ENCODE measurements around the gene RNF213. TPM values are rescaled to one million over a fixed set of nuclear protein-coding genes. Genes with fewer than 3 reads are reported as not detected.

Gene RNF213
- total and polyA plus RNA-seq, 10 of the 15 experiments (the other 5 are each of a cell fraction or from before 2014, with no cell fraction given), result 18.6 to 145 (median 65.8) TPM

DNA sequence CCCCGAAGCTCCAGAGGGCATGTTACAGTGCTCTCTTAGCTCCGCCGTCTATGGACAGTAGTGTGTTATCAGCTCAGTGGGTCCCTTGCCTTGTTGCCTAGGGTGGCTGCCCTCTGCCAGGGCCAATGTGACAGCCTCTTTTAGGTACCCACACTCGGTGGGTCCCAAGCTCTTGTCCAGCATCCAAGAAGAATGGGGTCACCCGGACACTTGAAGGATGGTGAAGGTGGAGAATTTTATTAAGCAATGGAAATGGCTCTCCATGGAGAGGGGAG lies 57.0 kb downstream of the RNF213 start:
- CTCF ChIA-PET, result no interaction called here
- H3K4me3 ChIP-seq, result no peak overlapping the region
- no peak overlapping the region for H3K4me2 ChIP-seq (ENCODE audit: control insufficient read depth, insufficient read depth)
- H3K9me3 ChIP-seq (replicated peaks; ENCODE audit: control insufficient read depth, insufficient read depth, low read length), result no peaks in the 10 kb centered on the region
- H3K4me1 ChIP-seq (ENCODE audit: control insufficient read depth, insufficient read depth, low read length), result no peaks in the 10 kb centered on the region
- no peaks in the 10 kb centered on the region; the same call in 1 of the 2 replicates for H4K20me1 ChIP-seq (ENCODE audit: control insufficient read depth, insufficient read depth)
- no peaks in the 10 kb centered on the region for H3K27me3 ChIP-seq (replicated peaks in 1 of 2; ENCODE audit: control insufficient read depth in 2 of 2, insufficient read depth in 2 of 2, low read length in 1 of 2)
- intact Hi-C loops (cut with micrococcal nuclease; ENCODE audit: unreplicated experiment), result no loop called here
- SMC1A ChIA-PET (ENCODE audit: uncharacterized antibody, unreplicated experiment), result no interaction called here
- BruUV-seq (replicated peaks), result no TSS peak
- in situ Hi-C loops (cut with MboI), result no loop called here
- peaks cover 2% of the 10 kb centered on the region for H3K79me2 ChIP-seq (ENCODE audit: control insufficient read depth, insufficient read depth, low read length)
- 83% methylated on average over 5 of the region's 5 CpGs for WGBS (ENCODE audit: insufficient coverage, insufficient replicate concordance, low lambda C conversion rate, missing lambda C conversion rate)
- H3K27ac ChIP-seq (ENCODE audit: control insufficient read depth, insufficient read depth), result no peak overlapping the region
- H2AFZ ChIP-seq (ENCODE audit: control insufficient read depth, low read depth, low read length), result no peak overlapping the region
- peaks cover 28 to 42% of the 10 kb centered on the region in 2 experiments for H3K36me3 ChIP-seq (ENCODE audit: control insufficient read depth in 2 of 2, insufficient read depth in 2 of 2, low read length in 1 of 2)
- FAIRE-seq (no peak), ATAC-seq (no peak), DNase-seq (ENCODE audit: low read depth, low spot score) (no peak)
- POLR2A ChIA-PET, result no interaction called here
- no peak overlapping the region for H3K9ac ChIP-seq (ENCODE audit: control insufficient read depth, insufficient read depth, low read length)
- TF ChIP-seq EZH2 (IDR thresholded peaks at IDR 0.05; ENCODE audit: borderline replicate concordance, control insufficient read depth, low read depth, low read length), result no peak
- RAD21 ChIA-PET (ENCODE audit: unreplicated experiment), result no interaction called here

- Histone ChIP-seq H3K4me3 (no peak overlapping the region), H3K4me2 (ENCODE audit: control insufficient read depth, insufficient read depth) (no peak overlapping the region), H4K20me1 (ENCODE audit: control insufficient read depth, insufficient read depth) (no peaks in the 10 kb centered on the region; the same call in 1 of the 2 replicates), H3K27me3 (replicated peaks in 1 of 2; ENCODE audit: control insufficient read depth in 2 of 2, insufficient read depth in 2 of 2, low read length in 1 of 2) (no peaks in the 10 kb centered on the region), H3K9ac (ENCODE audit: control insufficient read depth, insufficient read depth, low read length) (no peak overlapping the region), H3K4me1 (ENCODE audit: control insufficient read depth, insufficient read depth, low read length) (no peaks in the 10 kb centered on the region), H2AFZ (ENCODE audit: control insufficient read depth, low read depth, low read length) (no peak overlapping the region), H3K9me3 (replicated peaks; ENCODE audit: control insufficient read depth, insufficient read depth, low read length) (no peaks in the 10 kb centered on the region), H3K79me2 (ENCODE audit: control insufficient read depth, insufficient read depth, low read length) (peaks cover 2% of the 10 kb centered on the region), H3K36me3 (ENCODE audit: control insufficient read depth in 2 of 2, insufficient read depth in 2 of 2, low read length in 1 of 2) (peaks cover 23 to 37% of the 10 kb centered on the region in 2 experiments), H3K27ac (ENCODE audit: control insufficient read depth, insufficient read depth) (no peak overlapping the region)
- POLR2A ChIA-PET, result no interaction called here
- RAD21 ChIA-PET (ENCODE audit: unreplicated experiment), result no interaction called here
- ATAC-seq, result no peak
- SMC1A ChIA-PET (ENCODE audit: uncharacterized antibody, unreplicated experiment), result no interaction called here
- in situ Hi-C loops (cut with MboI), result no loop called here
- CTCF ChIA-PET, result no interaction called here
- intact Hi-C loops (cut with micrococcal nuclease; ENCODE audit: unreplicated experiment), result no loop called here
- FAIRE-seq, result no peak
- DNase-seq (ENCODE audit: low read depth, low spot score), result no peak
- BruUV-seq (replicated peaks), result no TSS peak
- WGBS (ENCODE audit: insufficient coverage, insufficient replicate concordance, low lambda C conversion rate, missing lambda C conversion rate), result 92% methylated on average over 6 of the region's 6 CpGs
- no peak for TF ChIP-seq MAX (IDR thresholded peaks at IDR 0.05; ENCODE audit: low read depth, low read length)
- no peak for TF ChIP-seq BMI1 (IDR thresholded peaks at IDR 0.05; ENCODE audit: borderline replicate concordance)
- TF ChIP-seq LARP7 (IDR thresholded peaks at IDR 0.05), result no peak
- TF ChIP-seq SMAD5 (IDR thresholded peaks at IDR 0.05; ENCODE audit: low read depth), result no peak
- no peak for TF ChIP-seq ZBTB4 (CRISPR knock-in tag; IDR thresholded peaks at IDR 0.05)
- no peak for TF ChIP-seq USF2 (IDR thresholded peaks at IDR 0.05; ENCODE audit: borderline replicate concordance, low read depth, low read length)
- no peak for TF ChIP-seq CBX5 (IDR thresholded peaks at IDR 0.05; ENCODE audit: low read depth)
- TF ChIP-seq, protein P1, sequence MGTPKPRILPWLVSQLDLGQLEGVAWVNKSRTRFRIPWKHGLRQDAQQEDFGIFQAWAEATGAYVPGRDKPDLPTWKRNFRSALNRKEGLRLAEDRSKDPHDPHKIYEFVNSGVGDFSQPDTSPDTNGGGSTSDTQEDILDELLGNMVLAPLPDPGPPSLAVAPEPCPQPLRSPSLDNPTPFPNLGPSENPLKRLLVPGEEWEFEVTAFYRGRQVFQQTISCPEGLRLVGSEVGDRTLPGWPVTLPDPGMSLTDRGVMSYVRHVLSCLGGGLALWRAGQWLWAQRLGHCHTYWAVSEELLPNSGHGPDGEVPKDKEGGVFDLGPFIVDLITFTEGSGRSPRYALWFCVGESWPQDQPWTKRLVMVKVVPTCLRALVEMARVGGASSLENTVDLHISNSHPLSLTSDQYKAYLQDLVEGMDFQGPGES (IDR thresholded peaks at IDR 0.05), result no peak
- TF ChIP-seq PAX8 (IDR thresholded peaks at IDR 0.05), result no peak
- TF ChIP-seq IKZF2 (IDR thresholded peaks at IDR 0.05), result no peak
- no peak for TF ChIP-seq JUND (IDR thresholded peaks at IDR 0.05; ENCODE audit: low read depth, low read length)
- no peak for TF ChIP-seq RBBP5 (conservative IDR thresholded peaks at IDR 0.05)
These were observed 57.5 kb downstream of the RNF213 start for GRCh38 chr17:80318166-80318565.

Data from GM12878 (cell line).